RPMI7951 (cell line): ENCODE data around the gene BID. TPM values are rescaled to one million over a fixed set of nuclear protein-coding genes. Genes with fewer than 3 reads are reported as not detected.

Experiments
- DNase-seq: peaks from one replicate; pipeline ENCODE4 v3.0.0-alpha.2; 2012; ENCODE audit warnings: low read depth
- total RNA-seq: library from RNA; depleted of rRNA; stranded (reverse); fragments of >200 nt; shearing (Covaris generic); gene quantifications from 2 replicates; pipeline ENCODE4 v1.2.3, GENCODE V29; 2014

BID gene
- total RNA-seq, 1 experiment from 2014 or later: 30.4 TPM

- no peak for DNase-seq
These were observed 29.5 kb upstream of the BID start for GRCh38 chr22:17803609-17804270.

GRCh38 chr22:17802822-17803221 lies 28.6 kb upstream of the BID start:
- DNase-seq: no peak

- no peak for DNase-seq
These were observed 28.1 kb upstream of the BID start for GRCh38 chr22:17802411-17802810.

DNA sequence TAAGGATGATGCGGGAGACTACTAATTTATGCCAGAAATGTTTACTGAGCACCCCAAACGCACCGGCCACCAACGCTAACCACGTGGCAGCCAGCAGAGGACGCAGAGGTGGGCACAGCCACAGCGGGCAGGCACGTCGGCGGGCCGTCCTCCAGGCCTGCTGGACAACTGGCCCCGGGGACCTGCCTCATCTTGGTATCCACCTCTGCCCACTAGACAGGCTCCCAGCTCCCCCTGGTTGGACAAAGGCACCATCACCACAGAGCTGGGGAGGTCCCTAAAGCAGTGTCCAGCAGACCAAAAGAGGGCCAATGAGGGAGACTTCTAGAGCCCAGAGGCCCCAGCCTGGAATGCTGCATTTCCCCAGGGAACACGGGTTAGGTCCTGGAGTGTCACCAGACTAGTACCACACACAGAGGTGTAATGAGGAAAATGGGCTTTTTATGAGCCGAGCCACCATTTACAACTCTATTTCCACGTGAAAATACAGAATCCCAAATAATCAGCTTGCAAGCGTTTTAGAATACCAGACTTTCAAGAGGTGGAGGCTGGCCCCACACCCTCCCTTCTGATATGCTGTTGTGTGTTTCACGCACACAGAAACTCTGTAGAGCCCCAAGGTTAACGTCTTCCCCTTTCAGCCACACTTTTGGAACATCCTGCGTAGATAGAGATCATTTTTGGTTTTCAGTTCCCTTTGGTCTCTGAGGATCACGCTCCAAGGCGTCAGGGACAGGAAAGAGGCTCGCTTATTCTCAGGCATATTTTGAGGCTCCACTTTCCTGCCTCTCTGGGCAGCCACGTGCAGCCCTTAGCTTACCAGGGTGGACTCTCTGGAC lies 23.7 kb upstream of the BID start:
- no peak for DNase-seq

GRCh38 chr22:17796695-17797094 lies 22.4 kb upstream of the BID start:
- DNase-seq: no peak

DNA sequence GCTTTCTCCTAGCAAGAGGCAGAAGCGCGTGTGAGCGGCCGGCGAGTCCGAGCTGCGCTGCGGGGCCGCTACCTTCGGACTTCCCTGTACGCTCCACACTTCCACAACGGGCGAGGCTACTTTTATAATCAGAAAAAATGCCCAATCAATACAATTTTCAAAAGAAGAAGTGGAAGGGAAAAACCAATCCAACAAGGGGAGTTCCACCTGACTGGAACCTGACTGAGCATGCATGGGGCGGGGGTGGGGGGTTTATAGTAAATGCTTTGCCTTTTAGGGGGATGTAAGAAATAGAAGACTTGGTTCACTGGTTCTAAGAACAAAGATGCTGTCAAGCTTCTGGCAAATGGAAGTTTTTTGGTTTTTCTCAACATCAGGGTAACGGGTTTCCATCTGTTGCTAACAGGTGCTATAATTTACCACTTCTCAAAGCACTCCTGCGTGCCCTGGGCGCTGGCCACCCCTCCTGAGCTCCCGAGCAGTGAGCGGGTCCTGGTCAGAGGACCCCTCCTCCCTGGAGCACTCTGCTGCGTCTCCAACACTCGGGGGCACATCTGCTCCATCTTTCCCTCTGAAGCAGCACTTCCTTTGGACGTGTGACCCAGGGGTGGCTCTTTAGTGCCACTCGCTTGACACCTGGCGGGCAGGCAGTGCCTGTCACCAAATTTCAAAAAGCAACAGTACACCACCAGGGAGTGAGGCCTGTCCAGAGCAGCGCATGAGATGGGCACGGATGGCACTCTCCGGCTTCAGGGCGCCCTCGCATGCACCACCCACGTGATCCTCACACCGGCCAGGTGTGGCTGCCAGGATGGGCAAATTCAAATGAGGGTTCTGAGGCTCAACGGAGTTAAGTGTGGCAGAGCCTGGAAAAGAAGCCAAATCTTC lies 21.6 kb upstream of the BID start:
- DNase-seq: no peak

GRCh38 chr22:17794726-17795542 lies 20.7 kb upstream of the BID start:
- no peak for DNase-seq

DNA sequence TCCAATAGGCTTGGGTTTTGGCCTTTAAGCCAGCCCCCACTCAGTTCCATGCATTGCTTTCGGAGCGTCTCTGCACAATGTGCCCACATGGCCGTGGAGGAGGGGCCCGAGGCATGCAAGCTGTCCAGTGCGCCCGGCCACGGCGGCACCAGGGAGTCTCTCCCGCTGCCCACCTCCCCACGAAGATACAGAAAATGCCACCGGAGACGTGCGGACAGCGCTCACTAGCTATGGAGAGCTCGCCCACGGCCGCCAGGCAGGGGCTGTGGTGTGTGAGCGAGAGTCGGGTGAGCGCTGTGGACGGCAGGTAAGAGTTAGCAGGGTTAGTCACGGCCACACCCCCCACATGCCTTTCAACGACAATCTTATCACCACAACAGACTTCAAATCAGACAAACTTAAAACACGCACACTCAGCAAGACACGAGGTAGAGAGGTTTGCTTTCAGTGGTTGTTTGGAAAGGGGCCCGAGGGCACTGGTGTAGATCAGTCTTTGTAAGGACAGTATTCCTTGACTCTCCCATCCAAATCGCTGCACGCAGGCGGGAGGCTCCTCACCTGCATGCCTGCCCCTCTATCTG lies 18.7 kb upstream of the BID start:
- no peak for DNase-seq

- no peak for DNase-seq
These were observed 18.0 kb upstream of the BID start for GRCh38 chr22:17792299-17792698.

- no peak for DNase-seq
These were observed 16.9 kb upstream of the BID start for GRCh38 chr22:17791196-17791595.

DNA sequence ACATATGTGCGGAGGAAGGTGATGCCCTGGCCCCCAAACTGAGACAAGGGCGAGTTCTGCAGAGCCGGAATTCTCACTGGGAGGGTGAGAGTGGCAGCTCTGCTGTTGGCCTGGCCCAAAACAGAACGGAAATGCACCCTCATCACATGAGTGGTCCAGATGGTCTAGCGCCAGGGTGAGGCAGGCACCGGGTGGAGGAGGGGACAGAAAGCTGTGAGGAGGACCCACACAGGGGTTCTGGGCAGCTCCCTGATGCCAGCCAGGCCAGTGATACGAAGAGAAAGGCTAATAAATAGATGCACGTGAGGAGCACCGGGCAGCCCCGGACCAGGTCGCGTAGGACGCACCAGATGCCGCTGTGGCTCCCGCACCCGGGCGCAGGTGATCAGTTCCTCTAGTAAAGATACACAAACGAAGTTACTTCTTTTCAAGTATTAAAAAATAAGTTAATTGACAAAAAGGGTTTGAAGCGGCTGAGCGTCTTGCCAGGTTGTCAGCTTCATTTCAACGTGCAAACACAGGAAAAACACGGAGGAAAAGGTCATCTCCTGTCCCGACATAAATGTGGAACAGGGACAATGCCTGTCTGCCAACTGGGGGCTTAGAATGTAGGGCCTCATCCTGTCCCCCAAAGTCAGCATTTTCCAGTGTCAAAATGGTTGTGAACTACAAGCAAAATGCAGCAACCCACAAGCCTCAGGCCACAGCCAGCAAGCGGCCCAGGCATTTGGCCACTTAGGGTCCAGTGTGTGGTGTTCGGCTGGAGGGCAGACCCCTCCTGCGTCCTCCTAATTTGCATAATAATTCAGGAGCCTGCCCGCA lies 15.3 kb upstream of the BID start:
- DNase-seq: no peak

DNA sequence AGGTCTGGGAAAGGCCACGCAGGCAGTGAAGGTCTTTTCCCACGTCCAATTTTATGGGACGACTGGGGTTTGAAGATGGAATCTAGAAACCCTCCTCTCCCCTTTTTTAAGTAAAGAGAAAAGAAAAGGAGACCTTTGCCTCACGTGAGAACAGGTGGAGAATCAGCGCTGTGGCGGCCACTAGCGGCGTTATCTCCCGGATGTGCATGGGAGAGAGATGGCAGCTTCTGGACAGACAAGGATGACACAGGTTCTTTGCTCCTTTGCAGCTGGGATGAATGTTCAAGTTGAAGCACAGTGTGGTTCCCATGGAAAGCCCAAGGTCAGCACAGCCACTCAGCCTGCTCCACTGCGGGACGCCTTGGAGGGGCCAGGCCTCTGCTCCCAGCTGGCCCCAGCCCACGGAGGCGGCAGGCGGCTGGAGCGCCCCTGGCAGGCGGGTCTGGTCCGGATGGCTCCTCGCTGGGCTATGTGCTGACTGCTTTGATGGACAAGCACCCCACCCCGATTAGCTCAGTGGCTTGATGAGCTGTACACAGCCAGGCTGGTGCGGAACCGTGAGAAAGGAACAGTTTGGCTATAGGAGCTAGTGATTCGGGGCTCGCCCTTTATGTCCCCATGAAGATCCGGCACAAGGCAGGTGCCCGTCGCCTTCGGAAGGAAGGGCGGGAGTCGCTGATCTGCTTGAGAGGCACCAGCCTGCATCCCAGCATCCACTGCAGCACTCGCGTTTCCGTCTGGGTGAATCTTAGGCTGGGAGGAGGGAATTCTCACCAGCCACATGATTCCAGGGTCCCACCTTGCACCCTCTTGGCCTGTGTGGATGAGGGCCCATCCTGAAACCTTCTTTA lies 14.5 kb upstream of the BID start:
- DNase-seq: no peak

DNA sequence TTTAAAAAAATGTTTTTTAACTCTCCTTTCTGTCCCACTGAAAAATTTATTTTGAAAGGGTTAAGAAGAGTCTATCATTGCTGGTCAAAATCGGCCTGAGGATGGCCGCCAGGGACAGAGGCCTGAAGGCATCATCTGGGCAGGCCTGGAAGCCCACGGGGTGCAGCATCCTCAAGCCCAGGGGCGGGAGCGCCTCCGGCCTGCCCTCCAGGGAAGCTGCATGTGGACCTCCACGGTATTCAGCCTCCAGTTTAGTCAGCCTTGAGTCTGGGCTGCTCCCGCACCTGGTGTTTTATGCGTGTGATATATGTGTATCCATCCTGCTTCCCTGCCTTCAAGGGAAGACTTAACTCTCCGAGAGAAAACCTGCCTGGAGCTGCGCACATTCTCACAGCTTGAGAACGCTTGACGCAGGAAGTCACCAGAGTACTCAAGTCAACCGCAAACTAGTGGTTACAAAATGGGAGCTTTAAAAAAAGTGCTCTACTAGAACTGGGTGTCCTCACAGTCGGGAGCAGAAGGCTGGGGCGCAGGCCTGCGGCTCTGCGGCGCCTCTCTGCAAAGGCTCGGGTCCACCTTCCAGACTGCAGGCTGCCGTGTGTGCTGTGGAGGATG lies 13.6 kb upstream of the BID start:
- no peak for DNase-seq

- no peak for DNase-seq
These were observed 13.0 kb upstream of the BID start for GRCh38 chr22:17787241-17787640.

GRCh38 chr22:17786435-17787161 lies 12.3 kb upstream of the BID start:
- DNase-seq: peak; percentile 84

- DNase-seq: no peak
These were observed 11.2 kb upstream of the BID start for GRCh38 chr22:17785185-17786184.

GRCh38 chr22:17784776-17785175 lies 10.5 kb upstream of the BID start:
- DNase-seq: no peak
